ENCODE measurements around the gene SLC6A19. TPM values are rescaled to one million over a fixed set of nuclear protein-coding genes. Genes with fewer than 3 reads are reported as not detected.

The SLC6A19 gene
- total RNA-seq, 2 experiments from 2014 or later, result not detected

- Histone ChIP-seq H3K27me3 (ENCODE audit: control insufficient read depth in 1 of 2, insufficient read depth in 2 of 2, low read length in 2 of 2) (peaks cover 0 to 3% of the 10 kb centered on the region in 2 experiments), H3K9me3 (ENCODE audit: control insufficient read depth in 1 of 2, insufficient read depth in 1 of 2, low read length in 2 of 2) (peaks cover 0 to 16% of the 10 kb centered on the region in 2 experiments), H3K27ac (ENCODE audit: low read depth in 1 of 2, low read length in 2 of 2) (no peak overlapping the region), H3K36me3 (ENCODE audit: insufficient read depth, low read length) (no peaks in the 10 kb centered on the region), H3K4me1 (ENCODE audit: insufficient read depth, low read length) (peaks cover 19% of the 10 kb centered on the region), H3K4me3 (ENCODE audit: low read length) (no peak overlapping the region)
- ChIA-PET CTCF (no interaction called here), POLR2A (no interaction called here)
- peaks cover 4% of the 10 kb centered on the region for H3K27me3 Mint-ChIP-seq
- H3K4me3 Mint-ChIP-seq, result no peak overlapping the region
- TF ChIP-seq CTCF (IDR thresholded peaks at IDR 0.05), result no peak
- no peaks in the 10 kb centered on the region for H3K9me3 Mint-ChIP-seq
- ATAC-seq (ENCODE audit: poor library complexity) (no peak), DNase-seq (no peak)
- H3K36me3 Mint-ChIP-seq (ENCODE audit: low read depth), result no peaks in the 10 kb centered on the region
- intact Hi-C loops (cut with DNase I, micrococcal nuclease), result no loop called here
- H3K27ac Mint-ChIP-seq, result no peak overlapping the region
- H3K4me1 Mint-ChIP-seq (ENCODE audit: low read depth), result peaks cover 7% of the 10 kb centered on the region
Measured at GRCh38 chr5:1171340-1171941, 30.0 kb upstream of the SLC6A19 start.

GRCh38 chr5:1172007-1172581 is 29.3 kb upstream of the SLC6A19 start:
- DNase-seq (no peak), ATAC-seq (ENCODE audit: poor library complexity) (no peak)
- H3K27me3 Mint-ChIP-seq, result peaks cover 4% of the 10 kb centered on the region
- POLR2A ChIA-PET, result no interaction called here
- Histone ChIP-seq H3K4me1 (ENCODE audit: insufficient read depth, low read length) (peaks cover 19% of the 10 kb centered on the region), H3K9me3 (ENCODE audit: control insufficient read depth in 1 of 2, insufficient read depth in 1 of 2, low read length in 2 of 2) (peaks cover 0 to 17% of the 10 kb centered on the region in 2 experiments), H3K36me3 (ENCODE audit: insufficient read depth, low read length) (no peaks in the 10 kb centered on the region), H3K27ac (ENCODE audit: low read depth in 1 of 2, low read length in 2 of 2) (no peak overlapping the region), H3K4me3 (ENCODE audit: low read length) (no peak overlapping the region), H3K27me3 (ENCODE audit: control insufficient read depth in 1 of 2, insufficient read depth in 2 of 2, low read length in 2 of 2) (no peaks in the 10 kb centered on the region)
- H3K9me3 Mint-ChIP-seq, result no peaks in the 10 kb centered on the region
- no peak overlapping the region for H3K4me3 Mint-ChIP-seq
- CTCF ChIA-PET, result no interaction called here
- H3K27ac Mint-ChIP-seq, result no peak overlapping the region
- TF ChIP-seq CTCF (IDR thresholded peaks at IDR 0.05), result no peak
- intact Hi-C loops (cut with DNase I, micrococcal nuclease), result no loop called here
- peaks cover 7% of the 10 kb centered on the region for H3K4me1 Mint-ChIP-seq (ENCODE audit: low read depth)
- no peaks in the 10 kb centered on the region for H3K36me3 Mint-ChIP-seq (ENCODE audit: low read depth)

- Mint-ChIP-seq H3K36me3 (ENCODE audit: low read depth) (no peaks in the 10 kb centered on the region), H3K4me3 (no peak overlapping the region), H3K4me1 (ENCODE audit: low read depth) (peaks cover 7% of the 10 kb centered on the region), H3K27ac (no peak overlapping the region), H3K9me3 (no peaks in the 10 kb centered on the region), H3K27me3 (peaks cover 3% of the 10 kb centered on the region)
- CTCF ChIA-PET, result interaction anchor here (1.6 kb wide), 1 partner anchor 472 kb away, joined by 3 read pairs; no protein-coding TSS in a partner anchor
- Histone ChIP-seq H3K27ac (ENCODE audit: low read depth in 1 of 2, low read length in 2 of 2) (no peak overlapping the region), H3K9me3 (ENCODE audit: control insufficient read depth in 1 of 2, insufficient read depth in 1 of 2, low read length in 2 of 2) (peaks cover 0 to 17% of the 10 kb centered on the region in 2 experiments), H3K27me3 (ENCODE audit: control insufficient read depth in 1 of 2, insufficient read depth in 2 of 2, low read length in 2 of 2) (no peaks in the 10 kb centered on the region), H3K4me3 (ENCODE audit: low read length) (no peak overlapping the region), H3K4me1 (ENCODE audit: insufficient read depth, low read length) (peaks cover 15% of the 10 kb centered on the region), H3K36me3 (ENCODE audit: insufficient read depth, low read length) (no peaks in the 10 kb centered on the region)
- DNase-seq, result peak in 5 of 14 experiments; percentile 14 to 54 (median 32)
- no peak for ATAC-seq (ENCODE audit: poor library complexity)
- no peak for TF ChIP-seq CTCF (IDR thresholded peaks at IDR 0.05)
- POLR2A ChIA-PET, result no interaction called here
- intact Hi-C loops (cut with DNase I, micrococcal nuclease), result no loop called here
Measured at GRCh38 chr5:1172670-1173404, 28.6 kb upstream of the SLC6A19 start.
